ENCODE measurements around the gene FIGLA. TPM values are rescaled to one million over a fixed set of nuclear protein-coding genes. Genes with fewer than 3 reads are reported as not detected.
A peak's percentile ranks its signal among the peaks of the same experiment; 100 is the strongest.

Gene FIGLA
- polyA plus RNA-seq, 6 donors from 2014 or later = not detected

DNA sequence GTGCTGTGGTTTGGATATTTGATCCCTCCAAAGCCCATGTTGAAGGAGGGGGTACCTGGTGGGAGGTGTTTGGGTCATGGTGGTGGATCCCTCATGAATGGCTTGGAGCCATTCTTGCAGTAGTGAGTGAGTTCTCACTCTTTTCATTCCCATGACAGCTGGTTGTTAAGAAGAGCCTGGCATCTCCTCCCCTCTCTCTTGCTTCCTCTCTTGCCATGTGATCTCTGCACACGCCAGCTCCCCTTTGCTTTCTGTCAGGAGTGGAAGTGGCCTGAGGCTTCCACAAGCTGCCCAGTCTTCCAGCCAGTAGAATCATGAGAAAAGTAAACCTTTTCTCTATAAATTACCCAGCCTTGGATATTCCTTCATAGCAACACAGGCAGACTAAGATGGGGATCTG is 31.0 kb downstream of the FIGLA start:
- Mint-ChIP-seq H3K27me3 (peaks cover 13 to 17% (median 14%) of the 10 kb centered on the region in 3 donors), H3K27ac (peak overlapping the region in 1 of 6 donors; percentile 53), H3K4me3 (no peak overlapping the region), H3K9me3 (peaks cover 0 to 2% (median 0%) of the 10 kb centered on the region in 7 donors), H3K36me3 (peaks cover 7 to 19% of the 10 kb centered on the region in 2 donors), H3K4me1 (peaks cover 5 to 8% (median 8%) of the 10 kb centered on the region in 3 donors)
- DNase-seq (no peak), ATAC-seq (ENCODE audit: low read depth in 2 of 2) (no peak)

- Mint-ChIP-seq H3K36me3 (peaks cover 7 to 19% of the 10 kb centered on the region in 2 donors), H3K27ac (no peak overlapping the region), H3K4me3 (no peak overlapping the region), H3K4me1 (peaks cover 0 to 8% (median 8%) of the 10 kb centered on the region in 3 donors), H3K9me3 (peaks cover 0 to 2% (median 0%) of the 10 kb centered on the region in 7 donors), H3K27me3 (peaks cover 10 to 17% (median 14%) of the 10 kb centered on the region in 3 donors)
- ATAC-seq (ENCODE audit: low read depth in 2 of 2) (no peak), DNase-seq (no peak)
Observed at GRCh38 chr2:70757966-70758365, 32.5 kb downstream of the FIGLA start.

- Mint-ChIP-seq H3K27ac (no peak overlapping the region), H3K4me1 (peaks cover 0 to 8% (median 8%) of the 10 kb centered on the region in 3 donors), H3K36me3 (peaks cover 7 to 19% of the 10 kb centered on the region in 2 donors), H3K27me3 (peaks cover 10 to 17% (median 14%) of the 10 kb centered on the region in 3 donors), H3K9me3 (peaks cover 0 to 2% (median 0%) of the 10 kb centered on the region in 7 donors), H3K4me3 (peak overlapping the region in 1 of 8 donors; percentile 11)
- DNase-seq (no peak), ATAC-seq (ENCODE audit: low read depth in 2 of 2) (no peak)
Observed at GRCh38 chr2:70757360-70757759, 33.1 kb downstream of the FIGLA start.

GRCh38 chr2:70756128-70756527 is 34.3 kb downstream of the FIGLA start:
- ATAC-seq (ENCODE audit: low read depth in 2 of 2) (no peak), DNase-seq (no peak)
- Mint-ChIP-seq H3K4me3 (no peak overlapping the region), H3K36me3 (peaks cover 7 to 19% of the 10 kb centered on the region in 2 donors), H3K27me3 (peaks cover 10 to 17% (median 14%) of the 10 kb centered on the region in 3 donors), H3K4me1 (peaks cover 0 to 8% (median 7%) of the 10 kb centered on the region in 3 donors), H3K9me3 (peaks cover 0 to 2% (median 0%) of the 10 kb centered on the region in 7 donors), H3K27ac (no peak overlapping the region)

DNA sequence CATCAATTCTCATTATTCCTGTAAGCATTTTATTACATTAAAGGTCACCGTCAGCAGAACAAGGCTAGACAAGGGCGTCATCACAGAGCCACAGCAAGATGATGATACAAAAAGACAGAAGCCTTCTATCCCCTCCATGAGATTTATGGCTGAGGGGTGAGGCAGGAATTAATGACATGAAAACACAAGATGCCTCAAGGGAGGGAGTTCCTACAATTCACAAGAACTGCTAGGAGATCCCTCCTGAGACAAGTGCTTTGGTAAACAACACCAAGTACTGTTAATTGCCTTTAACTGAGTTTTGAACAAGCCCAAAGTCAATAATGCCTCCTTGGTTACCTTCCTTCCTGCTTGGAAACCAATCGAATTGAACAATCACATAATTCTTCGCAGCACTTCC is 36.5 kb downstream of the FIGLA start:
- DNase-seq = no peak
- H3K27ac Mint-ChIP-seq = no peak overlapping the region
- H3K36me3 Mint-ChIP-seq = peaks cover 7 to 10% of the 10 kb centered on the region in 2 donors
- H3K4me3 Mint-ChIP-seq = no peak overlapping the region
- ATAC-seq (ENCODE audit: low read depth in 2 of 2) = no peak
- peaks cover 0 to 2% (median 0%) of the 10 kb centered on the region in 7 donors for H3K9me3 Mint-ChIP-seq
- H3K4me1 Mint-ChIP-seq = peaks cover 0 to 7% (median 6%) of the 10 kb centered on the region in 3 donors
- peaks cover 5 to 14% (median 13%) of the 10 kb centered on the region in 3 donors for H3K27me3 Mint-ChIP-seq

- ATAC-seq (ENCODE audit: low read depth in 2 of 2) = no peak
- no peak for DNase-seq
- Mint-ChIP-seq H3K36me3 (peaks cover 7 to 13% of the 10 kb centered on the region in 2 donors), H3K27me3 (peaks cover 5 to 14% (median 13%) of the 10 kb centered on the region in 3 donors), H3K4me3 (no peak overlapping the region), H3K4me1 (peaks cover 0 to 13% (median 7%) of the 10 kb centered on the region in 3 donors), H3K27ac (no peak overlapping the region), H3K9me3 (peaks cover 0 to 1% (median 0%) of the 10 kb centered on the region in 7 donors)
Observed at GRCh38 chr2:70753031-70753430, 37.4 kb downstream of the FIGLA start.

DNA sequence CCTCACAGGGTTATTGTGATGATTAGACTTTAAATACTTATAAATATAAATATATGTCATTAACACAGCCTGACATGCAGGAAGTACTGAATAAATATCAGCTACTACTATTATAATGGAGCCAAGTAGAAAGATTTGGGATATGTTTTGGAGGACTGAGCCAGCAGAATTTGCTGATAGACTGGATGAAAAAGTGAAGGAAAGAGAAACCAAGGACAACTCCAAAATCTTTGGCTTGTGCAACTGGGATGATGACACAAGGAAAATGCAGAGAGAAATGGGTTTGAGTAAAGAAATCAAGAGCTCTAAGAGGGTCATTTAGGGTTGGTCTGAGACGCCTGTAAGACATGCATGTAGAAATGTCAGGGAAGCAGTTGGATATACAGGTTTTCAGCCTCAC is 38.0 kb downstream of the FIGLA start:
- H3K27ac Mint-ChIP-seq = no peak overlapping the region
- H3K9me3 Mint-ChIP-seq = peaks cover 0 to 3% (median 1%) of the 10 kb centered on the region in 7 donors
- peaks cover 5 to 14% (median 13%) of the 10 kb centered on the region in 3 donors for H3K27me3 Mint-ChIP-seq
- DNase-seq = no peak
- H3K4me1 Mint-ChIP-seq = peaks cover 3 to 15% (median 10%) of the 10 kb centered on the region in 3 donors
- no peak overlapping the region for H3K4me3 Mint-ChIP-seq
- ATAC-seq (ENCODE audit: low read depth in 2 of 2) = no peak
- H3K36me3 Mint-ChIP-seq = peaks cover 11% of the 10 kb centered on the region in 2 donors

GRCh38 chr2:70751881-70752280 is 38.6 kb downstream of the FIGLA start:
- Mint-ChIP-seq H3K27ac (no peak overlapping the region), H3K36me3 (peaks cover 8 to 15% of the 10 kb centered on the region in 2 donors), H3K4me1 (peaks cover 6 to 20% (median 13%) of the 10 kb centered on the region in 3 donors), H3K9me3 (peaks cover 0 to 6% (median 2%) of the 10 kb centered on the region in 7 donors), H3K4me3 (no peak overlapping the region), H3K27me3 (peaks cover 5 to 14% (median 13%) of the 10 kb centered on the region in 3 donors)
- DNase-seq = no peak
- ATAC-seq (ENCODE audit: low read depth in 2 of 2) = no peak

DNA sequence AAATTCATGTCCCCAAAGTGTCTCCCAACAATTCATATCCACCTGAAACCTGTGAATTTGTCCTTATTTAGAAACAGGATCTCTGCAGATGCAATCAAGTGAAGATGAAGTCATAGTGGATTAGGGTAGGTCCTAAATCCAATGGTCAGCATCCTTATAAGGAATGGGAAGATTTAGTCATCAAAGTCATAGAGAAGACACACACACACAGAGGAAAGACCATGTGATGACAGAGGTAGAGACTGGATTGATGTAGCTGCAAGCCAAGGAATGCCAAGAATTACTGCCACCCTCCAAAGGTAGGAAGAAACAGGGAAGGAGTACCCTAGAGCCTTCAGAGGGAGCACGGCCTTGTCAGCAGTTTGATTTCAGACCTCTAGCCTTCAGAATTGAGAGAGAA is 40.1 kb downstream of the FIGLA start:
- no peak for ATAC-seq (ENCODE audit: low read depth in 2 of 2)
- peaks cover 0 to 6% (median 2%) of the 10 kb centered on the region in 7 donors for H3K9me3 Mint-ChIP-seq
- H3K27me3 Mint-ChIP-seq = peaks cover 0 to 6% (median 5%) of the 10 kb centered on the region in 3 donors
- H3K27ac Mint-ChIP-seq = peak overlapping the region in 1 of 6 donors; percentile 47
- DNase-seq = no peak
- H3K4me3 Mint-ChIP-seq = peak overlapping the region in 1 of 8 donors; percentile 31
- H3K4me1 Mint-ChIP-seq = peaks cover 6 to 20% (median 9%) of the 10 kb centered on the region in 3 donors
- H3K36me3 Mint-ChIP-seq = peaks cover 8% of the 10 kb centered on the region in 2 donors

DNA sequence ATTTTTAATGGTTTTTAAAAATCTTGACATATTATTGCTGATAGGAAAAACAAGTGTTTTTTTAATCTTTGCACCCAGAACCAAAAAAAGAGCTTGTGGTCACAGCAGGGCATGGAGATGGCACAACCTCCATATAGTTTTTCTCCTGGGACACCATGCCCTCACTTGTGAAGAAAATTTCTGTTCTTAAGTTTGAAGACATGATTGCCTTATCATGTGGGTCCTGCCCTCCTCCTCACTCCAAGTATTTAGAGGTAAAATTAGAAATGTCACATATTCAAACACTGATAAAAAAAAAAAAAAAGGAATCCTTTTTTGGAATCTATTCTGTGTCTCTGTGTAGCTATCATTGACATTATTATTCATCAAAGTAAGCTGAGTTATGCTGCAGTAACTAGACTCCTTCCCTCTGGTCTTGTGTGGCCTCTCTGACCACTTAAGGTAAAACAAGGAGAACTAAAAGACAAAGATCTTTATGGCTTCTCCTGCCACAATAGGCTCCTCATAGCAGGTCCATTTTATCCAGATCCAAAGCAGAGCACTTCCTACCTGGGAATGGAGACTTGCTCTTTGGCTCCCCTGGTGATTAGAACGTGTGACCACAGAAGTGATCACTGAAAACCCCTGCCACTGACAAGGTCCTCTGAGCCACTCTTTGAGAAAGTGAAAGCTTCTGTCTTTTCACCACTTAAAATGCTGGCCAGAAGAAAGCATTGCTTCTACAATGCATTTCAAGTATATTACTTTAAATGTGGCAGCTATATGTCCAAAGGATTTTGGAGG is 42.2 kb downstream of the FIGLA start:
- H3K9me3 Mint-ChIP-seq = peaks cover 0 to 9% (median 2%) of the 10 kb centered on the region in 7 donors
- ATAC-seq (ENCODE audit: low read depth in 2 of 2) = no peak
- H3K36me3 Mint-ChIP-seq = peaks cover 8% of the 10 kb centered on the region in 2 donors
- DNase-seq = no peak
- peak overlapping the region in 1 of 6 donors; percentile 34 for H3K27ac Mint-ChIP-seq
- no peak overlapping the region for H3K4me3 Mint-ChIP-seq
- H3K4me1 Mint-ChIP-seq = peaks cover 6 to 25% (median 12%) of the 10 kb centered on the region in 3 donors
- peaks cover 5 to 6% (median 5%) of the 10 kb centered on the region in 3 donors for H3K27me3 Mint-ChIP-seq

GRCh38 chr2:70747284-70747683 is 43.2 kb downstream of the FIGLA start:
- Mint-ChIP-seq H3K9me3 (peaks cover 0 to 9% (median 2%) of the 10 kb centered on the region in 7 donors), H3K27ac (no peak overlapping the region), H3K4me3 (no peak overlapping the region), H3K27me3 (peaks cover 5 to 6% (median 5%) of the 10 kb centered on the region in 3 donors), H3K4me1 (peaks cover 6 to 25% (median 12%) of the 10 kb centered on the region in 3 donors), H3K36me3 (peaks cover 8% of the 10 kb centered on the region in 2 donors)
- no peak for DNase-seq
- no peak for ATAC-seq (ENCODE audit: low read depth in 2 of 2)

GRCh38 chr2:70746094-70746974 is 44.1 kb downstream of the FIGLA start:
- H3K4me1 Mint-ChIP-seq = peaks cover 6 to 25% (median 12%) of the 10 kb centered on the region in 3 donors
- no peak overlapping the region for H3K27ac Mint-ChIP-seq
- peaks cover 8 to 13% of the 10 kb centered on the region in 2 donors for H3K36me3 Mint-ChIP-seq
- no peak for ATAC-seq (ENCODE audit: low read depth in 2 of 2)
- H3K9me3 Mint-ChIP-seq = peaks cover 0 to 9% (median 2%) of the 10 kb centered on the region in 7 donors
- no peak for DNase-seq
- no peak overlapping the region for H3K4me3 Mint-ChIP-seq
- peaks cover 5 to 6% (median 5%) of the 10 kb centered on the region in 3 donors for H3K27me3 Mint-ChIP-seq

Data from naive B cell (primary cell).